RPMI7951 (cell line): ENCODE measurements around the gene FGGY. TPM values are rescaled to one million over a fixed set of nuclear protein-coding genes. Genes with fewer than 3 reads are reported as not detected.
"Not testable (repeated sequence)": the region's sequence is repeated elsewhere in the genome, so short reads cannot be mapped to it uniquely, and the experiment has no call there.

Experiments
- DNase-seq: peaks from one replicate; pipeline ENCODE4 v3.0.0-alpha.2; 2012; ENCODE audit warnings: low read depth
- total RNA-seq: library from RNA; depleted of rRNA; stranded (reverse); fragments of >200 nt; shearing (Covaris generic); gene quantifications from 2 replicates; pipeline ENCODE4 v1.2.3, GENCODE V29; 2014

Gene FGGY
- total RNA-seq, 1 experiment from 2014 or later: 7.2 TPM

DNA sequence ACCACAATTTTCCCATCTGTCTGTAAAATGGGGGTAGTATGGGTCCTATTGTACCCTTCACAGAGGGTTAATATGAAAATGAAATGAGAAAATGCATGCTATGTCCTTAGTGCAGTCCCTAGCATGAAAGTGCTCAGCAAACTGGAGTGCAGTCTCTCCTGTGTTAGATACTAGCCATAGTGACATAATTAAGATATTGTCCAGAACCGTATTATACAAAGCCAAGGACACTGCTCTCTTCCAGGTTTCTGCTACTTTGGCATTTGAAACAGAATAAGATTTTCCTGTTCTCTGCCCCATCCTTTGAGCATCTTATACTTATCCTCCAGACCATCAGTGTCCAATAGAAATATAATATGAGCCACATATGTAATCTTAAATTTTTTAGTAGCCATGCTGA, 213.4 kb downstream of the FGGY start:
- no peak for DNase-seq

DNA sequence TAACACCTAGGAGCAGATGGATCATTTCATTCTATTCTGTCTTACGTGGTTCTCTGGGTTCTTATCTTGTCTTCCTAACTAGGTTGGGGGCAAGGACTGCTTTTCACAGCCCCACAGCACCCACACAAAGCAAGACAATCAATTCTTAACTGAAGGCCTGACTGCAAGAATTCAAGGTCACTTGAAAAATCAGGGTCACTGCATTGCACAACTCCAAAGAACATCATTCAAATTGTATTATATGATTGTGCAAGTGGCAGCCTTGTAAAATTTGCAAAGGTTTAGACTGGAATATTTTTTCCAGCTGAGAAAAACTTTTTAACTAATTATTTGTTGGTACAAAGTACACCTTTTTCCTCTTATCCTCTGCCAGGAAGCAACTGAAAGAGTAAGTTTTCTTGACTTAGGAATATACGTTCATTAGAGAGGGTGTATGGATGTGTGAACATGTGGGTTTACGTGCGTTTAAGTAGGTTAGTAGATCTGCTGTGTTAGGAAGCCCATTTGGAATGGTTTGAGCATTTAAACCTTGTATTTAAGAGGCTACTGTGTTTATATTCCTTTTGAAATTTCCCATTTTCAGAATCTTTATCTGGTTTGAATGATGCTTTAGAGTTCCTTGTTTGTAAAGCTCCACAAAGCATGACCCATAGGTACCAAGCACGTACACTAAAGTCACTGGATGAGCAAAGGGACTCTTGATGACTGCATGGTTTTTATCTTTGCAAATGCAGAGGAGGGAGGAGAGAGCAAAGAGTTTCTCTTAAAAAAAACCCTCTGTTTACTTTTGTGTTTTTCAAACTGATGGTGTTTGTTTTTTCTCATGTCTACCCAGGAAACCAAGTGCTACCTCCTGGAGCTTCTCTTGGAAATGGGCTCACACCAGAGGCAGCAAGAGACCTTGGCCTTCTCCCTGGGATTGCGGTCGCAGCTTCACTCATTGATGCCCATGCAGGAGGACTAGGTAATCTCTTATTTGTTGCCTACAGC, 214.9 kb downstream of the FGGY start:
- DNase-seq: no peak

DNA sequence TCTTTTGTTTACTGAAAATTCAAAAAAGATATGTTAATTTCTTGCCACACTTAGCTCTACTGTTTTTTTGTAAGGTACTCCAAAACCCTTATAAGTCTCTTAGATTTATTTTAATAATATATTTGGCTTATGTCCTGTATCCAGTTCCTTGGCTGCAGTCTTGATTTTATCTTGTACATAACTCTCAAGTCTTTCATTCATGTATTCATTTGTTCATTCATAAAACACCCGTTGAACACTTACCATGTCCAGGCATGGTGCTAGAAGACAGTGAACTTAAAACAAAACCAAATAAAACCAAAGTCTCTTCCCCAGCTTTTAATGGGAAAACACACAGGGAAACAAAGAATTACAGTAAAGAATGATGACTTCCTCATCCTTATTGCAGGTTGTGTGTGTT, 215.8 kb downstream of the FGGY start:
- DNase-seq: no peak

DNA sequence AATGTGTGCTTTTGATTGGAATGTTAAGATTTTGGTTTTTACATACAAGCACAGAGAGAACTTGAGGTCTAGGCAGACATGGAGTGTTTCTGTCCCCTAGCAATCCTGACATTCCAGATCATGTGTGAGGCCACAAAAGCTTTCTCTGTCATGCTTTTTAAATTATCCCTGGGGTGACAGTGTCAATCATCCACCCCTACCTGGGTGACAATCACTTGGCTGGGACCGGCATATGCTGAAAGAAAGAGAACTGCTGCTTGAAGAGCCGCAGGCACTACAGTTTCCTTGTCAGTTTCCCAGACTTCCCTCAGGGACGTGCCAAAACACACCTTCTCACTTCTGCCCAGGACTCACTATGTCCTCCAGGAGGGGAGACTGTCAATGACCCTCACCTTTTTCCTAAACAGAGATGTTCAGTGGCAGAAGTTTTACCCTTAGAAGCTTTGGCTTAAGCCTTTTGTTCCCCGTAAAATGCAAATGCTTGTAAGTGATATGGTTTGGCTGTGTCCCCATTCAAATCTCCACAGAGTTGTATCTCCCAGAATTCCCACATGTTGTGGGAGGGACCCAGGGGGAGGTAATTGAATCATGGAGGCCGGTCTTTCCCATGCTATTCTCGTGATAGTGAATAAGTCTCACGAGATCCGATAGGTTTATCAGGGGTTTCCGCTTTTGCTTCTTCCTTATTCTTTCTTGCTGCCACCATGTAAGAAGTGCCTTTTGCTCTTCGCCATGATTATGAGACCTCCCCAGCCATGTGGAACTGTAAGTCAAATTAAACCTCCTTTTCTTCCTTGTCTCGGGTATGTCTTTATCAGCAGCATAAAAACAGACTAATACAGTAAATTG, 217.4 kb downstream of the FGGY start:
- no peak for DNase-seq

DNA sequence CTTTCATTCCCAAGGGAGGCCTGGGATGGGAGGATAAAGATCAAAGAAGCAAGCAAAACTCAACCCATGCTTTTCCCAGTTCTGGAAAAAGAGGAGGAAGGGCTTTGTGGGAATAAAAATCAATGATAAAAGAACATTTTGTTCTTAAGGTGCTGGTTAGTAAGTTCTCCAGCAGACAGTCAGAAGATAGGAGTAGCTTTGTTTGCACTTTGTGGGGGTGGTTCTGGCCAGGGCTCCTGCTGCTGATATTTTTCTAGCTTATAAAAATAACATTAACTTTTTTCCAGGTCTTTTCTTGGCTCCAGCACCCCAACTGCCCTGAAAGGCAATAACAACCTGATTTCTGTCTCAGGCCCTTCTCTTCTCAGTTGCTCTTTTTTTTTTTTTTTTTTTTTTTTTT, 220.0 kb downstream of the FGGY start:
- no peak for DNase-seq

DNA sequence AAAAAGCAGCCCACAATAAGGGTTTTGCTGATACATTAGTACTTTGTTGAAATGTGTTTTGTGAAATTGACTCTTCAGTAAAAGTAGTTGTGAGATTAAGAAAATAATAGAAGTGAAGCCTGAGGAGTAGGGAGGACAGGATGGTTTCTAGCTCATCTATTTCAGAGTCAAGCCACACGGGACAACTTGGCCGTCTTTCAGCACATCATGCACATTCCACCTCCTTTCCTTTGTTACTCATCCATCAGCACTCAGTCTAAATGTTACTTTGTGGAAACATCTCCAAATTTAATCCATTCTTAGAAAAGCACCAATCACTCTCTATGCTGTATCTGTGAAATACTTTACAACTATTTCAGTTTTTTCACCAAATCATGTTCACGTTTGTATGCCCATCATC, 223.3 kb downstream of the FGGY start:
- peak; percentile 39 for DNase-seq

DNA sequence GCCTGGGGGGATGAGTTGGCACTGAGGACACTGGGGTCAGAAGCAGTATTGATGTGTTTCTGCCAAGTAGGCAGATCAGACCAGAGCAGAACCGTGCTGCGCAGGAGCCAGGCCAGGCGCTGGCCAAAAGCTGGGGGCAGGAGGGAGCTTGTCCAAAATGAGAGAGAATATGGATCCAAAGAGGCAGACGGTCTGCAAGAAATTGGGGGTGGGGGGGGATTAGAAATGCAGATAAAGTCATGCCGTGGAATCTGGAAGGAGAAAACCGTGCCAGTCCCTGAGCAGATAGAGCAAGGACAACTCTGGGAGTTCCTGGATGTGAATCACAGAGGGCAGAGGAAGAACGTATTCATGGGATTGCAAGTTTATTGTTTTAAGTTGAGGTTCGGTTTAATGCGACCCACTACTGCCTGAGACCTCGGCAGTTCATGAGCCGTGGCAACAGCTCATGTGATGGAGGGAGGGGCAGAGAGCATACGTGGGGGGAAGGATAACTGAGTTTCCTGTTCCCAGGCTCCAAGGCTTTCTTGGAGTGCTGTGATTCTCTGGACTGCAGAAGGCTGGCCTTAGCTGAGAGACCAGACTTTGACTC, 224.0 kb downstream of the FGGY start:
- peak; percentile 19 for DNase-seq

DNA sequence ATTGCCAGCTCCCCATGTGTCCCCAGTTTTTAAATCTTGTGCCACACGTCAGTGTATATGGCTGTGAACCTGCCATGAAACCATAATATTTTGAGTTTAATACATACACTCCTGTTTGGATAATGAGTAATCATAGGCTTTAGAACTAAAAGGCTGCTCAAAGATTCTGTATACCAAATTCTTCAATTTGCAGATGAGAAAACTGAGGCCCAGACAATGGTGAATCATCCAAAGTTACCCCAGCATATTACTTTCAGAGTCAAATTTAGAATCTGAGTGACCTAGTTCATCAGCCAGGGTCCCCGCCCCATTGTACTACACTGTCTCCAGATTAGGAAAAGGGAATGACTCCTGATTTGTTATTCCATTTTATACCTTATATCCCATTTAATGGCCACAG, 224.6 kb downstream of the FGGY start:
- no peak for DNase-seq

DNA sequence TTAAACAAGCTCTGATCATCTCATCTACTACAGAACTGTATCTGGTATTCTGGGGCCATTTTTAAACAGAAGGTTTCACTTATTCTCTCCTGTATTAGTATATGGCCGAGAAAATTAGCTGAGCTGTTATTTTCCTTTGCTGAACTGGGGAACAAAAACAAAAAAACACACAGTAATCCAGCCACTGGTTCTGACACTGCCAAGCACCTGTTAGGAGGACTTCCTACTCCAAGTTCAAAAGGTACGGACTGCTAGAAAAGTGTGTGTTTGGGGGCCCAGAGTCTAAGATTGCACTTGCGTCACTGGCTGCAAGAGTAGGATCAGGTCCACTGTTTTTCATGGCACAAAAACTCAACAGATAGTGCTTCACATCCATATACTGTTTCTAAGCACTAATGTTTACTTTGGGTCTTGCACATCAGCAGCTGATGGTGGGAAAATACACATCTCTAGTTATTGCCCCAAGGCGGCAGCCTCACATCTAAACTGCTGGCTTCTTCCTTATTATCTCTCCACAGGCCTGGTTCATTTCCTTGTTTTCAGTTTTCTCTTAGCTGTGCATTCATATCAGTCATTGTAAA, 226.1 kb downstream of the FGGY start:
- no peak for DNase-seq

DNA sequence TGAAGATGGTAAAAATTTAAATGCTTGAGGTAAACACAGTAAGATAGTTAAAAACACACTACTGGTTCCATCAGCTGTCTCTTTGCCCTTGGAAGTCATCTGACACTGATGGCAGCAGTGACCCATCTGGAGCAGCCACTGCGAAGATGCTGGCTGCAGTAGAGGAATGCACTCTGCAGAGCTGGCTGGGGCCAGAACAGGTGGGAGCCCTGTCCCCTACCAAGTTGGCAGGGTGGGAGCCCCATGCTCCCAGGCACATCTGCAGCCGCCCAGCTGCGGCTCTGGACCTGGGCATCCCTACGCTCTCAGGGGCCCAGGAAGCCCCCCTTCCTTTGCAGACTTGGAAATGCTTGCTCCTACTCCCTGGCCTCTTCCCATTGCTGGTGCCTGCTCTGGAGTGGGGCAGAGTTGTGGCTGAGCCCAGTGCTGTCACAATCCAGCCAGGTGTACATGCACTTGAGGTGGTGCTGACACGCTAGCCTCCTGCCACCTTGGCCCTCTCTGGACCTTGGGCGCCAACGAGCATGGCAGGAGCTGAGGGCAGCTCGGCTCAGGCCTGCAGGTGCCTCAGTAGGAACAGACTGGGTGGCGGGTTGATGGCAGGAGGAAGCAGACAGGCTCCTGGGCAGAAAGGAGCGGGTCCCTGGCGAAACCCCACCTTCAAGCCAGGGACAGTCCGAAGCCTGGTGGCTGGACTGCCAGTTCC, 227.0 kb downstream of the FGGY start:
- DNase-seq: no peak

DNA sequence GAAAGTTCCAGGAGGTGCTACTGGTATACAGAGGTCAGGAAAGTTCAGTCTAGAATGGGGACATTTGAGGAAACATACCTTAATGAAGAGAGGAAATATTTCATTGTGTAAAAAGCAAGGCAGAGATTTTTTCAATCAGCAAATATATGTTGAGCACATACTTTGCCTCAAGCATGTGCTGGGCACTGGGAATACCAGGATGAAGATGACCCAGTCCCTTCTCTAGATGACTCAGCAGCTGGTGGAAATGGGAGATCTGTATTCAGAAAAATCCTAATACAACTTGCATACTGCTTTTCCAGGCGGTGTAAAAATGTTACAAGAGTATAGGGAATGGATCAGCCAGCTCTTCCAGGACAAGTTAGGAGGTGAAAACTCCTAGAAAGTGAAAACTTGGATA, 229.3 kb downstream of the FGGY start:
- DNase-seq: peak; percentile 57

DNA sequence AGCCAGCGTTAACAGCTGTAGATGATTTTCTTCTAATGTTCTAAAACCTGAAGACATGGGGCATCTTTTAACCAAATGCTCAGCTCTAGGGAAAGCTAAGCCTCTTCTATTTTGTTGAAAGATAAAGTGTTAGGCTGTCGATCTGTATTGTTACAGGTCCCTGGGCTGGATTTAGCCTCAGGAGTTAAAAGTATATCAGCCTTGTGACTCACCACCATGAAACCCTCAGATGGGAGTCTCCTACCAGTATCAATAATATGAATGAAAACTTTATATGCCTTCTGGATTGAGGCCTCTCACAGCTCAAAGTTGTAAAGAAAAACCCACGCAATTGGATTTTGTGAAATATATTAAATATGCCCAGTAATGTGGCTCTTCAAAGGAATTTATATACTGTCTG, 231.6 kb downstream of the FGGY start:
- no peak for DNase-seq

DNA sequence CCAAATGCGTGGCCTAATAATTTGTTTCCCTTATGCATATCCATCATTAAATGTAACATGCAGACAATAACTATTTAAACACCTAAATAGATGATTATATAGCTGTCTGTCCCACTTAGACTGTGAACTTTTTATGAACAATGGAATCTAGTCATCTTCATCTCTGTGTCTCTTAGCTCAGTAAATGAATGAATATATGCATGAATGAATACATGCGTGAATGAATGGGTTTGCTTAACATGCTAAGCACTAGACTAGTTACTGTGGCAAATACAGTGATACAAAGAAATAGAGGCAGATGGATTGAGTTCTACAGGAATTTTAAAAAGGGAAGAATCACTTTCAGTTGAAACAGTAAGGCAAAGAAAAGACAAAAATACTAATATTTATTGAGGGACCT, 232.0 kb downstream of the FGGY start:
- DNase-seq: no peak

DNA sequence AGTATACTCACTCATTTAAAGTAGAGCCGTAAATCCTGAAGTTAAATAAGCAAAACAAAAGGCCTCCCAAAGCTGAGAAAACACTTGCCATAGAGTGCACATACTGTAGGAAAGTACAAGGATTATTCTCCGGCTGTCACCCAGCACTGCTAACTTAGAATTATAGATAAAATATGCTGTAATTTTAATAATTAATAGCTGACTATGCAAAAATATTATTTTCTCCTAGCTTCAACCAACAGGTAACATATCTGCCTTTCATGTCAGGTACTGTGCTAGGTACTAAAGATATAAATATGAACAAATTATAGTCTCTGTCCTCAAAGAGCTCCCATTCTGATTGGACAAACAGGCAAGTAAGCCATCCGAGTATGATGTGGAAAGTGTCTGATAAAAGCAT, 233.2 kb downstream of the FGGY start:
- no peak for DNase-seq

DNA sequence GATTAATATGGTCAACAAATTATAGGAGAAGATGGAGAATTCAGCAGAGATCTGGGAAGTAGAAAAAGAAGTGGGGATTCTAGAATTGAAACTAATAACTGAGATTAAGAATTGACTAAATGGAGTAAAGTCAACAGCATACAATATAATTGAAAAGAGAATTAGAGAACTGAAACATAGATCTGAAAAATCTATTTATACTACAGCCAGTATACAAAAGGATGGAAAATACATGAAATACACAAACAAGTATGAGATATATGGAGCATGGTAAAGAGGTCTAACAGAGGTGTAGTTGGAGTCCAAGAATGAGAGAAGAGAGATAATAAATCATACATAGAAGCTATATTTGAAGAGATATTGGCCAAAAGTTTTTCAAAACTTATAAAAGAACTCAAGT, 235.2 kb downstream of the FGGY start:
- no peak for DNase-seq

DNA sequence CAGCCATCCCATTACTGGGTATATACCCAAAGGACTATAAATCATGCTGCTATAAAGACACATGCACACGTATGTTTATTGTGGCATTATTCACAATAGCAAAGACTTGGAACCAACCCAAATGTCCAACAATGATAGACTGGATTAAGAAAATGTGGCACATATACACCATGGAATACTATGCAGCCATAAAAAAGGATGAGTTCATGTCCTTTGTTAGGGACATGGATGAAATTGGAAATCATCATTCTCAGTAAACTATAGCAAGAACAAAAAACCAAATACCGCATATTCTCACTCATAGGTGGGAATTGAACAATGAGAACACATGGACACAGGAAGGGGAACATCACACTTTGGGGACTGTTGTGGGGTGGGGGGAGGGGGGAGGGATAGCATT, 241.6 kb downstream of the FGGY start:
- not testable (repeated sequence) for DNase-seq

DNA sequence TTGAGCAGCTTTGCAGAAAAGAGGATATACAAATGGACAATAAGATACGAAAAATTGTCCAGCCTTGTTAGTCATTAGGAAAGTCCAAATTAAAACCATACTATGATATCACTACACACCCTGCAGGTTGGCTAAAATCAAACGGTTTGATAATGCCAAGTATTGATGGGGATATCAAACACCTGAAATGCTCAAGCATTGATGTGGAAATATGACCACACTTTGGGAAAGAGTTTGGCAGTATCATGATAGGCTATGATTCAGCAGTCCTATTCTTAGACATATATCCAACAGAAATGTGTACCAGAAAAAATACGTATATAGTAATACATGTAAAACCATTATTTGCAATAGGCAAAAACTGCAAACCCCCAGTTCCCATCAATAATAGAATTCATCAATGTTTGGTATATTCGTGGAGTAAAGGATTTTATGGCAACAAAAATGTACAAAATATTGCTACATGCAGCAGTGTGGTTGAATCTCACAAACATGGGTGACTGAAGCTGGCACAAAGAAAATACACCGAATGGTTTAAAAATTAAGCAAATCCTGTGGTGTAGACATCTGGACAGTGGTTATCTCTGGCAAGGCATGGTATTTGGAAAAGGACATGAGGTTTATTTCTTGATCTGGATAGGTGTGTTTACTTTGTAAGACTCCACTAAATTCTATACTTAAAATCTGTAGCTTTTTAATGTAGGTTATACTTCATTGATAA, 243.2 kb downstream of the FGGY start:
- DNase-seq: no peak

DNA sequence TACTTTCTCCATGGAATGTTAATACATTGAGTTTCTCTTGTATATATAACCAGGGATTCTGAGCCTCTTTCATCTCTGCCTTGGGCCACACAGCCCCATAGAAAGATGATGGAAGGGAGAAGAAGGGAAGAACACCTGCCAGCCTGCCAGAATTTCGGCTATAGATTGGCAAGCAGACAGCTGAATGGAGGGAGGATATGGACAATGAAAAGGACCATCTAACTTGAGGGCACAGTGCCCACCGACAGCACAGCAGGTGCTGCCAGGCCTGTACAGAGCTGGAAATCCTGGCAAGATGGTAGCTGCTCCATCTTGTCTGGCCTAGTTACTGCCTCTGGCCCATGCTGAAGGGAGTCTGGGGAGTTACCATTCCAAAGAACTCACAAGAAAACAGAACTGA, 244.3 kb downstream of the FGGY start:
- DNase-seq: no peak

DNA sequence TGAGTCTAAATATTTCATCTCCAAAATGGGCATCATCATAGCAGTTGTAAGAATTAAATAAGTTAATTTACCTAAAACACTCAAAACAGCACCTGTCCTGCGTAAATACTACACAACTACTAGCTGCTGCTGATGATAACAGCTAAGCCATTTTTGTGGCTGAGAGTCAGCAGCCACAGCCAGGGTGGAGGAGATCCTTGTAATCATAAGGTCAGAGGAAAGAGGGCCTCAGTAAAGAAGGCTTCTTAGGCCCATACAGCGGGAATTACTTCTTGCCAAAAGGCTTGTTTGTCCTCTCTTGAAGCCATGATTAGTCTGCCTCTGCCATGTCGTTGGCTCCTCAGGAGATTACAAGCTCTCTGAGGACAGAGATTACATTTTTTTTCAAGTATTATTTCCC, 245.0 kb downstream of the FGGY start:
- DNase-seq: no peak

DNA sequence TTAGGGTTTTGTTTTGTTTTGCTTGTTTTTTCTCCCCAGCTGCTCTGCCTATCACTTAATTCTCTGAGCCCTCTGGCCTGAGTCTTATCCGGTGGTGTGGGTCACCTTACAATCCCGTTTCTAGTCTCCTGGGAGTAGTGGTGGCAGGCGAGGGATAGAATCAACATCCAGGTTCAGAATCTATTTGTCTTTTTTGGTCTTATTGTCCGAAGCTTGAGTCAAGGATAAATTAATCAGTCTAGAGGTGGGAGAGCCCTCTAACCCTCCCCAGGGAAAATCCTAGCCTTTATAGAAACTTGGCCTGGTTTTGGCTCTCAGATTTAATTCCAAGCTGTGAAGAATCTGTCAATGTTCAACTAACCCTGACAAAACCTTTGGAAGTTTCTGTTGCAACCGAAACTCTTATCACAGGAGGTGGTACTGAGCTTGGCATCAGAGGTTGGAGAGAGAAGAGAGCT, 246.3 kb downstream of the FGGY start:
- no peak for DNase-seq
